Mesothelial cell of epicardium (in vitro differentiated cells): ENCODE measurements around the gene RGS9. TPM values are rescaled to one million over a fixed set of nuclear protein-coding genes. Genes with fewer than 3 reads are reported as not detected.
"Not testable (repeated sequence)": the region's sequence is repeated elsewhere in the genome, so short reads cannot be mapped to it uniquely, and the experiment has no call there.

Experiments
- DNase-seq, 2 experiments: peaks; one replicate each; pipeline ENCODE4 v3.0.0; 2021; ENCODE audit warnings: low spot score in 2 of 2; ENCODE audit not compliant: unreplicated experiment in 2 of 2
- H3K27ac Mint-ChIP-seq: 2 replicates; pipeline ENCODE4 v1.8.0; 2021; ENCODE audit warnings: mixed read lengths
- H3K27me3 Mint-ChIP-seq: 2 replicates; pipeline ENCODE4 v1.8.0; 2021; ENCODE audit warnings: low read depth, mixed read lengths
- H3K36me3 Mint-ChIP-seq: 2 replicates; pipeline ENCODE4 v1.8.0; 2021; ENCODE audit warnings: mixed read lengths
- H3K4me1 Mint-ChIP-seq: 2 replicates; pipeline ENCODE4 v1.8.0; 2021; ENCODE audit warnings: mixed read lengths
- H3K4me3 Mint-ChIP-seq: 2 replicates; pipeline ENCODE4 v1.8.0; 2021; ENCODE audit warnings: mild to moderate bottlenecking, moderate library complexity, mixed read lengths
- H3K9me3 Mint-ChIP-seq: 2 replicates; pipeline ENCODE4 v1.8.0; 2021; ENCODE audit warnings: mixed read lengths
- CTCF ChIP-seq: fragments of 200-600 bp; sonication (generic); IDR thresholded peaks from one replicate; pipeline ENCODE4 v1.5.0; 2021; ENCODE audit warnings: antibody characterized with exemption; ENCODE audit not compliant: unreplicated experiment
- total RNA-seq: library from RNA; stranded (reverse); gene quantifications from 3 replicates; pipeline ENCODE4 v1.2.1, GENCODE V29; 2021

RGS9 gene
- total RNA-seq, 1 donor from 2014 or later: 8.9 TPM

GRCh38 chr17:65174974-65175373 lies 37.8 kb downstream of the RGS9 start:
- Mint-ChIP-seq H3K27me3 (no peaks in the 10 kb centered on the region), H3K36me3 (no peaks in the 10 kb centered on the region), H3K4me1 (peaks cover 13% of the 10 kb centered on the region), H3K9me3 (no peaks in the 10 kb centered on the region), H3K4me3 (no peak overlapping the region), H3K27ac (no peak overlapping the region)
- no peak for DNase-seq
- no peak for TF ChIP-seq CTCF

DNA sequence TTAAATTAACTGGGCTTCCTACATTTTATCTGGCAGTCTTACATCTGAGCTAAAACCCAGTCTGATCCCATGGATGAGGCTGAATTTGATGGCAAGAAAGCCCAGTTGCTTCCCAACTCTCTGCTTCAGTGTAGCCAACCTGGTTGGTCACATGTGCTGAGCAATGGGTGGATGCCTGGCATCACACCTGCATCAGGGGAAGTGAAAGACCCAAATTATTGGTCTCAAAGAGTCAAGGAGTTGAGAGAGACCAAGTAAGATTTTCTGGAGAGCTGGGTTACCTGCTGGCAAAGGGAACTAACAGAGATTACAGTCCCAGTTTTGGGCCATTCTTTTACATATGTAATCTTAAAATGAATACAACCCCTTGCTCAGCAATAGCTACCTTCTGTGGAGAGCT lies 38.8 kb downstream of the RGS9 start:
- no peak overlapping the region for H3K27ac Mint-ChIP-seq
- H3K27me3 Mint-ChIP-seq: no peaks in the 10 kb centered on the region

GRCh38 chr17:65176646-65177409 lies 39.7 kb downstream of the RGS9 start:
- Mint-ChIP-seq H3K27me3 (no peaks in the 10 kb centered on the region), H3K36me3 (no peaks in the 10 kb centered on the region), H3K9me3 (no peaks in the 10 kb centered on the region), H3K27ac (no peak overlapping the region), H3K4me1 (peaks cover 13% of the 10 kb centered on the region), H3K4me3 (no peak overlapping the region)
- DNase-seq: no peak
- TF ChIP-seq CTCF: no peak

More for the DNA sequence above, 38.8 kb downstream of the RGS9 start:
- no peak overlapping the region for H3K4me3 Mint-ChIP-seq
- H3K36me3 Mint-ChIP-seq: no peaks in the 10 kb centered on the region
- H3K9me3 Mint-ChIP-seq: no peaks in the 10 kb centered on the region
- no peak for TF ChIP-seq CTCF
- peaks cover 13% of the 10 kb centered on the region for H3K4me1 Mint-ChIP-seq
- no peak for DNase-seq

DNA sequence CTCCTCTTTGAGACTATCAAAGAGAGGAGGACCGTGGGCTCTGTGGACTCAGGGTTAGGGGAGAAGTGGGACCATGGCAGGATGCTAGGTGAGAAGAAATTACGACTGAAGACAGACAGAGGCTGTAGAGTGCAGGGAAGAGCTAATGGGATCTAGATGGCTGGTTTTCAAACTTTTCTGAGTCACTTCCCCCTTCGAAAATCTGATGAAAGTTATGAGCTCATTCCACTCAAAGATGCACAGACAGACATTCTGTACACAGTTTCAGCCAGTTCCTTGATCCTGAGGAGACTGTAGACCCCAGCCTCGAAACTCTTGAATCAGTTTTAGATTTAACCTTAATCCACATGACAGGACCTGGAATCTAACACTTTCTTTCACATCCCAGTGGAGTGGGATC lies 40.7 kb downstream of the RGS9 start:
- no peak for DNase-seq
- no peak for TF ChIP-seq CTCF
- Mint-ChIP-seq H3K9me3 (no peaks in the 10 kb centered on the region), H3K4me3 (no peak overlapping the region), H3K27ac (no peak overlapping the region), H3K4me1 (peaks cover 13% of the 10 kb centered on the region), H3K36me3 (no peaks in the 10 kb centered on the region), H3K27me3 (no peaks in the 10 kb centered on the region)

DNA sequence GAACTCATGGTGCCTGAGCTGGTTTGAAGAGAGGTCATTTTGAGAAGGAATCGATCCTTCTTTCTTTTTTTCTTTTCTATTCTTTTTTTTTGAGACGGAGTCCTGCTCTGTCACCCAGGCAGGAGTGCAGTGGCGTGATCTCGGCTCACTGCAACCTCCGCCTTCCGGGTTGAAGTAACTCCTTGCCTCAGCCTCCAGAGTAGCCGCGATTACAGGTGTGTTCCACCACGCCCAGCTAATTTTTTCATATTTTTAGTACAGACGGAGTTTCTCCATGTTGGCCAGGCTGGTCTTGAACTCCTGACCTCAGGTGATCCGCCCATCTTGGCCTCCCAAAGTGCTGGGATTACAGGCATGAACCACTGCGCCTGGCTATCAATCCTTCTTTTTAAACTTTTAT lies 43.1 kb downstream of the RGS9 start:
- not testable (repeated sequence) for DNase-seq, H3K27me3 Mint-ChIP-seq, H3K4me3 Mint-ChIP-seq, H3K27ac Mint-ChIP-seq, H3K9me3 Mint-ChIP-seq, H3K36me3 Mint-ChIP-seq
- peaks cover 25% of the 10 kb centered on the region for H3K4me1 Mint-ChIP-seq

DNA sequence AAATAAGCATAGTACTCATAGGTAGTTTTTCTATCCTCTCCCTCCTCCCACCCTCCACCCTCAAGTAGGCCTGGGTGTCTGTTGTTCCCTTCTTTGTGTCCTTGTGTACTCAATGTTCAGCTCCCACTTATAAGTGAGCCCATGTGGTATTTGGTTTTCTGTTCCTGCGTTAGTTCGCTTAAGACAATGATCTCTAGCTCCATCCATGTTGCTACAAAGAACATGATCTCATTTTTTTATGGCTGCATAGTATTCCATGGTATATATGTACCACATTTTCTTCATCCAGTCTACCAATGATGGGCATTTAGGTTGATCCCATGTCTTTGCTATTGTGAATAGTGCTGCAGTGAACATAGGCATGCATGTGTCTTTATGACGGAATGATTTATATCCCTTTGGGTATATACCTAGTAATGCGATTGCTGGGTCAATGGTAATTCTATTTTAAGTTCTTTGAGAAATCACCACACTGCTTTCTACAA lies 43.6 kb downstream of the RGS9 start:
- H3K4me3 Mint-ChIP-seq, H3K27ac Mint-ChIP-seq, H3K9me3 Mint-ChIP-seq, DNase-seq, H3K36me3 Mint-ChIP-seq, H3K27me3 Mint-ChIP-seq: not testable (repeated sequence)
- peaks cover 27% of the 10 kb centered on the region for H3K4me1 Mint-ChIP-seq
